ENCODE results near the gene CRELD2. TPM values are rescaled to one million over a fixed set of nuclear protein-coding genes. Genes with fewer than 3 reads are reported as not detected.

CRELD2 gene
- polyA plus RNA-seq, 1 donor (not counting 4 experiments of a cell fraction or from before 2014, with no cell fraction given): 33.5 TPM

DNA sequence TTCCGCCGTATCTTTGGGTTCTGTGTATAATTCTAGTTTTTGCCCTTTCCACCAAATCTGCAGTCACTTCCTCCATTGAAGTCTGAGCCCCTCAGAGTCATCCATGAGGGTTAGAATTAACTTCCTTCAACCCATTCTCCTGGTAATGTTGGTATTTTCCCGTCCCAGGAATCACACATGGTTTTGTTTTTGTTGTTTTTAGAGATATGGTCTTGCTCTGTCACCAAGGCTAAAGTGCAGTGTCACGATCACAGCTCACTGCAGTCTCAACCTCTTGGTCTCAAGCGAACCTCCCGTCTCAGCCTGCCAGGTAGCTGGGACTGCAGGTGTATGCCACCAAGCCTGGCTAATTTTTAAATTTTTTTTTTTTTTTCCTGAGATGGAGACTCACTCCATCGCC is 46.1 kb upstream of the CRELD2 start:
- Histone ChIP-seq H3K36me3 (ENCODE audit: control insufficient read depth in 2 of 2, extremely low read depth in 1 of 2, insufficient read depth in 2 of 2, low read length in 2 of 2) (peaks cover 0 to 3% of the 10 kb centered on the region in 2 experiments), H2AFZ (ENCODE audit: control insufficient read depth, low read length) (no peak overlapping the region), H3K27me3 (ENCODE audit: control insufficient read depth, extremely low read depth, insufficient read depth, low read length) (no peaks in the 10 kb centered on the region), H3K4me3 (ENCODE audit: control insufficient read depth in 2 of 3, extremely low read depth in 1 of 3, insufficient read depth in 2 of 3, low read depth in 1 of 3, low read length in 3 of 3) (no peak overlapping the region), H3K9me1 (ENCODE audit: control insufficient read depth, extremely low read depth, insufficient read depth, low read length) (no peaks in the 10 kb centered on the region), H3K9ac (ENCODE audit: control insufficient read depth, extremely low read depth, insufficient read depth, low read length) (no peak overlapping the region), H3K79me2 (ENCODE audit: control insufficient read depth, insufficient read depth, low read length) (peaks cover 95% of the 10 kb centered on the region), H3K27ac (ENCODE audit: control insufficient read depth, insufficient read depth, low read length) (no peak overlapping the region), H3K4me2 (ENCODE audit: control insufficient read depth, extremely low read depth, insufficient read depth, low read depth, low read length) (no peak overlapping the region), H3K9me3 (ENCODE audit: control insufficient read depth, low read depth, low read length) (peaks cover 2% of the 10 kb centered on the region), H4K20me1 (ENCODE audit: control insufficient read depth, extremely low read depth, insufficient read depth, low read length) (peaks cover 17% of the 10 kb centered on the region), H3K4me1 (ENCODE audit: control insufficient read depth, extremely low read depth, insufficient read depth, low read length) (no peaks in the 10 kb centered on the region)
- DNase-seq (ENCODE audit: low read depth, low spot score) (no peak), FAIRE-seq (no peak)
- dilution Hi-C loops (cut with MboI; ENCODE audit: extremely low pct_ligation_motif_present, low sequenced_read_pairs): no loop called here
- TF ChIP-seq EZH2 (IDR thresholded peaks at IDR 0.05; ENCODE audit: low read length): no peak
- TF ChIP-seq, protein P1, sequence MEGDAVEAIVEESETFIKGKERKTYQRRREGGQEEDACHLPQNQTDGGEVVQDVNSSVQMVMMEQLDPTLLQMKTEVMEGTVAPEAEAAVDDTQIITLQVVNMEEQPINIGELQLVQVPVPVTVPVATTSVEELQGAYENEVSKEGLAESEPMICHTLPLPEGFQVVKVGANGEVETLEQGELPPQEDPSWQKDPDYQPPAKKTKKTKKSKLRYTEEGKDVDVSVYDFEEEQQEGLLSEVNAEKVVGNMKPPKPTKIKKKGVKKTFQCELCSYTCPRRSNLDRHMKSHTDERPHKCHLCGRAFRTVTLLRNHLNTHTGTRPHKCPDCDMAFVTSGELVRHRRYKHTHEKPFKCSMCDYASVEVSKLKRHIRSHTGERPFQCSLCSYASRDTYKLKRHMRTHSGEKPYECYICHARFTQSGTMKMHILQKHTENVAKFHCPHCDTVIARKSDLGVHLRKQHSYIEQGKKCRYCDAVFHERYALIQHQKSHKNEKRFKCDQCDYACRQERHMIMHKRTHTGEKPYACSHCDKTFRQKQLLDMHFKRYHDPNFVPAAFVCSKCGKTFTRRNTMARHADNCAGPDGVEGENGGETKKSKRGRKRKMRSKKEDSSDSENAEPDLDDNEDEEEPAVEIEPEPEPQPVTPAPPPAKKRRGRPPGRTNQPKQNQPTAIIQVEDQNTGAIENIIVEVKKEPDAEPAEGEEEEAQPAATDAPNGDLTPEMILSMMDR (optimal IDR thresholded peaks at IDR 0.05 in 1 of 3, IDR thresholded peaks at IDR 0.05 in 1 of 3, conservative IDR thresholded peaks at IDR 0.05 in 1 of 3; ENCODE audit: extremely low read depth in 1 of 3, insufficient read depth in 2 of 3, low read length in 3 of 3): no peak

DNA sequence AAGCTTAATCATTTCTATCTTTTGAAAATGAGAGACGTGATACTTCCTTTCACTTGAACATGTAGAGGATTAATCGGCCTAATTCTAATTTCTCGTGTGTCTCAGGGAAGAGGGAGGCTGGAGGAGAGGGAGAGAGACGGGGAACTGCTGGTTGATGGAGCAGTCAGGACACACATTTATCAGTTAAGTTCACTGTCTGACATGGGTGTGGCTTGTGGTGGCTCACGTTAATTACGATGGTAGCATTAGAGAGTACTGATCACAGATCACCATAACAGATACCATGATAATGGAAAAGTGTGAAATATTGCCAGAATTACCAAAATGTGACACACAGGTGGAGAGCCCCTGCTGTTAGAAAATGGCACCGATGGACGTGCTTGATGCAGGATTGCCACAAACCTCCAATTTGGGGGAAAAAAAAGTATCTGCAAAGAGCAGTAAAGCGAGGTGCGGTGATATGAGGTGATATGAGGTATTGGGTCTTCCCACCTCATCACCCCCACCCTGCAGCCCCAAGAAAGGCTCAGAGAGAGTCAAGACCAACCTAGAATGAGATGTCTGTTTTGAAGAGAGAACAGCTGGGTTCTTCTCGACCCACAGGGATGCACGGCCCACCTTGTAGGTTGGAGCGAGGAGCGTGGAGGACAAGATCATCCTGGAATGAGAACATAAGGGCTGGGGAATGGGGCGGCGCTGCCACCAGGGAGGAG is 45.0 kb upstream of the CRELD2 start:
- Histone ChIP-seq H3K27me3 (ENCODE audit: control insufficient read depth, extremely low read depth, insufficient read depth, low read length) (no peaks in the 10 kb centered on the region), H4K20me1 (ENCODE audit: control insufficient read depth, extremely low read depth, insufficient read depth, low read length) (peaks cover 17% of the 10 kb centered on the region), H2AFZ (ENCODE audit: control insufficient read depth, low read length) (no peak overlapping the region), H3K36me3 (ENCODE audit: control insufficient read depth in 2 of 2, extremely low read depth in 1 of 2, insufficient read depth in 2 of 2, low read length in 2 of 2) (no peaks in the 10 kb centered on the region), H3K4me2 (ENCODE audit: control insufficient read depth, extremely low read depth, insufficient read depth, low read depth, low read length) (no peak overlapping the region), H3K9ac (ENCODE audit: control insufficient read depth, extremely low read depth, insufficient read depth, low read length) (no peak overlapping the region), H3K27ac (ENCODE audit: control insufficient read depth, insufficient read depth, low read length) (no peak overlapping the region), H3K9me3 (ENCODE audit: control insufficient read depth, low read depth, low read length) (peaks cover 2% of the 10 kb centered on the region), H3K9me1 (ENCODE audit: control insufficient read depth, extremely low read depth, insufficient read depth, low read length) (no peaks in the 10 kb centered on the region), H3K4me1 (ENCODE audit: control insufficient read depth, extremely low read depth, insufficient read depth, low read length) (no peaks in the 10 kb centered on the region), H3K4me3 (ENCODE audit: control insufficient read depth in 2 of 3, extremely low read depth in 1 of 3, insufficient read depth in 2 of 3, low read depth in 1 of 3, low read length in 3 of 3) (no peak overlapping the region), H3K79me2 (ENCODE audit: control insufficient read depth, insufficient read depth, low read length) (peaks cover 95% of the 10 kb centered on the region)
- TF ChIP-seq EZH2 (IDR thresholded peaks at IDR 0.05; ENCODE audit: low read length): no peak
- TF ChIP-seq, protein P1 (optimal IDR thresholded peaks at IDR 0.05 in 1 of 3, IDR thresholded peaks at IDR 0.05 in 1 of 3, conservative IDR thresholded peaks at IDR 0.05 in 1 of 3; ENCODE audit: extremely low read depth in 1 of 3, insufficient read depth in 2 of 3, low read length in 3 of 3): no peak
- DNase-seq (ENCODE audit: low read depth, low spot score) (no peak), FAIRE-seq (no peak)
- dilution Hi-C loops (cut with MboI; ENCODE audit: extremely low pct_ligation_motif_present, low sequenced_read_pairs): no loop called here
